HG03108 (cell line): ENCODE measurements around the gene ZNF804A.
"Not testable (repeated sequence)": the region's sequence is repeated elsewhere in the genome, so short reads cannot be mapped to it uniquely, and the experiment has no call there.

Experiments
- ATAC-seq: cut with Tn5 transposase; IDR thresholded peaks from one replicate; pipeline ENCODE4 v1.9.1; 2021; ENCODE audit warnings: moderate library complexity; ENCODE audit not compliant: unreplicated experiment

The ZNF804A gene

DNA sequence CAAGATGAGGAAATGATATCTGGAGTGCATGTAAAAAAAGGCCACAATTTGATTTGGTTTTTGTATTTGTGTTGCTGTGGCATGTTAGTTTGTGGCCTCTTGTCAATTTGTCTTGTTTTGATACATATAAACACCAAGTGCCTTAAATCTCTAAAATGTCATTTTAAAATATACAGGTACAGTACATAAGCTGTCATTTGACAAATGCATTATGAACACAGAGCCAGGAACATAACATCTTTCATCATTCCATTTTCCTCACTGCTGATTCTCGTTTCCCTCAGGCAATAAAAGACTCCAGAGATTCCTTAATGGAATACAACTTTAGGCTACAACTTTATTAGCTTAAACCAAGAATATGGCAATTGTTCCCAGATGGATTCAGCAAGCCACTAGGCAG lies 217.5 kb downstream of the ZNF804A start:
- ATAC-seq: no peak

DNA sequence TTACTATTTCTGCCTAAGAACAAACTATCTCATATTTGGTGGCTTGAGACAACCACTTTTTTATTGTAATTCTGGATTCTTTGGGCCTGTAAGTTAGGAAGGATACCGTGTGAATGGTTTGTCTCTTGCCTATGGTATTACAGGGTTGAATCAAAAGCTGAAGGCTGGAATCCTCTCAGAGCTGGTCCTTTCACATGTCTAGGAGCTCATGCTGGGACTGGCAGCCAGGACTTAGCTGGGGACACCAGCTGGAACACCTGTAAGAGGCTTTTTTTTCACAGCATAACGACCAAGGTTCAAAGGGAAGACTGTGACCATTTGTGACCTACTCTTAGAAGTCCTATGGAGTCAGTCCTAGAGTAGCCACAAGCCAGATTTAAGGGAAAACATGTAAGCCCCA lies 226.3 kb downstream of the ZNF804A start:
- no peak for ATAC-seq

DNA sequence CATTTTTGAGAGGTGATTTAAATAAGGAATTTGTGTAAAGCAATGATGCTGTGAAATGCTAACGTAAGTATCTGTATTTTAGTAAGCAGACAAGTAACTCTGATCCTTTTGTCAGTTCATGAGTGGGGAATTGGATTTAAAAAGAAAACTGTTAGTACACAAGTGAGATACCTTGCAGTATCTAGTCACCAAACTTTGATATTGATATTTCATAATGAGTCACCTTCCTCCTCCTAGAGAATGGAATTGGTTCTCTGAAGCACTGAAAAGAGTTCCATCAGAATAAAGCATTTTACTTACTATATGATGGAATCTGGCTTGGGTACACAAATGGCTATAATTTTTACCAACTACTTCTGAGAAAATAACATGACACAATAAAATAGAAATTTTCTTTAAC lies 232.2 kb downstream of the ZNF804A start:
- no peak for ATAC-seq

DNA sequence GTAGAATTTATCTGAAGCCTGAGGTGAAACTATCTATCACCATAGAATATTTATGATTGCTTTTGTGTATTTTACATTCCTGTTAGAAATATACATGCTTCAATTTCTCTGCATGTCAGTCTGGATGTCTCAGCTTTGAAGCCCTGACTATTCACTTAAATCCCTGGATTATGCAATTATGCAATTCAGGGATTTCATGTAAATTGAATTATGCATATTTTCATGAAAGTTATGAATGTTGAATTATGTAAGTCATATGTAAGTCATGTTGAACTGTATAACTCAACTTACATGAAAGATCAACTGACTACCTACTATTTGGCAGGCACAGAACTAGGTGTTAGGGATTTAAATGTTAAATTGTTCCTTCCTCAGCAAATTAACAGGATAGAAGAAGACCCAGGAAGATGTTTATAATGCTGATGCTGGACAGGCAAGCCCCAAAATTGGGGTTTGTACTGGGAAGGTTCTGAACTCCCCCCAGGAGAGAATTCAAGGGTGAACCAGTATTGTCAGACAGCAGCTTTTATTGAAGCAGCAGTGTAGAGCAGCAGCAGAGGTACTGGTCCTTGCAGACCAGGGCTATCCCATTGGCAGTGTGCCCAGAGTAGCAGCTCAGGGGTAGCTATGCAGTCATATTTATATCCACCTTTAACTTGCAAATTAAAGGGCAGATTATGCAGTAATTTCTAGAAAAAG lies 236.5 kb downstream of the ZNF804A start:
- no peak for ATAC-seq

DNA sequence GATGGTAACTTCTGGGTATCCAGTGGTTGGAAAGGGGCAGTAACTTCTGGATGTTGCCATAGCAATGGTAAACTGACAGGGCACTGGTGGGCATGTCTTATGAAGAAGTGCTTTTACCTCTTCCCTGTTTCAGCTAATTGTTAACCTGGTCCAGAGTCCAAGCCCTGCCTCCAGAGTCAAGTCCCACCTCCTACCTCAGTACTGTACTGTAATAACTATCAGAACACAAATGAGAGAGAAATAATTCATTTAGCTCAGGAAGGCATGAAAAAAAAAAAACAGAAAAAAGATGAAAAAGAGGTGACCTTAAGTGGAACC lies 237.0 kb downstream of the ZNF804A start:
- no peak for ATAC-seq

DNA sequence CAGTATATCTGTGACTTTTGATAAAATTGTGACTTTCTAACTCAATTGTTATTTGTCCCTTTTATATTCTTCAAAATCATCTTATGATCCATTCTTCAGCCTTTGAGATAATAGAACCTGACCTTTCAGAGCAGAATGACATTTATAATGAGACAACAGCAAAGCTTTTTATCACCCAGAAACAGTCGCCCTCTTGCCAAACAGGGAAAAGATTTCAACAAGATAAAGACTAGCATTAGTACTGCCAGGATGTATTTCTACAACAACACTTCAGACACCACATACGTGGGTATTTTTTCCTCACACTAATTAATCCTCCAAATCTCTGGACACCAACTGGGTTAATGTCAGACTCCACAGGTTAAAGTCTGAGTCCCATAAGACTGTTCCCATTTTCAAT lies 249.0 kb downstream of the ZNF804A start:
- no peak for ATAC-seq

DNA sequence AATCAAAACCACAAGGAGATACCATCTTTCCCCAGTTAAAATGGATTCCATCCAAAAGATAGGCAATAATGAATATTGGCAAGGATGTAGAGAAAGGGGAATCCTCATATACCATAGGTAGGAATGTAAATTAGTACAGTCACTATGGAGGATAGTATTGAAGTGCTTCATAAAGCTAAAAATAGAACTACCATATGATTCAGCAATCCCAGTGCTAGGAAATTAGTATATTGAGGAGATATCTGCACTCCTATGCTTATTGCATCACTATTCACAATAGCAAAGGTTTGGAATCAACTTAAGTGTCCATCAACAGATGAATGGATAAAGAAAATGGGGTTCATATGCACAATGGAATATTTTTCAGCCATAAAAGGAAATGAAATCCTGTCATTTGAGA lies 251.2 kb downstream of the ZNF804A start:
- no peak for ATAC-seq

DNA sequence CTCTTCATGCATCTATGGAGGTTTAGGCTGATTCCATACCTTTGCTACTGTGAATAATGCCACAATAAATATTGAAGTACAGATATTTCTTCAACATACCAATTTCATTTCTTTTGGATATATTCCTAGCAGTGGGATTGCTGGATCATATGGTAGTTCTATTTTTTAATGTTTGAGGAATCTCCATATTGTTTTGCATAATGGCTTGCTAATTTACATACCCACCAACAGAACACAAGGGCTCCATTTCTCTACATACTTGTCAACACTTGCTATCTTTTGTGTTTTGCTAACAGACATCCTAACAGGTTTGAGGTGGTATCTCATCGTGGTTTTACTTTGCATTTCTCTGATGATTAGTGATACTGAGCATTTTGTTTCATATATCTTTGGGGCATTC lies 253.2 kb downstream of the ZNF804A start:
- ATAC-seq: no peak

DNA sequence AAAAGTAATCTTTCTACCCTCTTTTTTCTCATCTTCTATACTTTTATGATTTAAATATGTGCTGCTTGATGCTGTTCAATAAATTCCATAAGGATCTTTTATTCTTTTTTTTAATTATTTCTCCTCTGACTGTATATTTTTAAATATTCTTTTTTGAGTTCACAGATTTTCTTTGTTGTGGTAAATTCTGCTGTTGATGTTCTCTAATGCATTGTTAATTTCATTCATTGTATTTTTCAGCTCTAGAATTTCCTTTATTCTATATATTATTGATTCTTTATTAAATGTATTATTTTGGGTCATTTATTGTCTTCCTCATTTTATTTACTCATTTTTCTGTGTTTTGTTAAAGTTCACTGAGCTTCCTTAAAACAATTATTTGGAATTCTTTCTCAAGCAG lies 260.9 kb downstream of the ZNF804A start:
- no peak for ATAC-seq

DNA sequence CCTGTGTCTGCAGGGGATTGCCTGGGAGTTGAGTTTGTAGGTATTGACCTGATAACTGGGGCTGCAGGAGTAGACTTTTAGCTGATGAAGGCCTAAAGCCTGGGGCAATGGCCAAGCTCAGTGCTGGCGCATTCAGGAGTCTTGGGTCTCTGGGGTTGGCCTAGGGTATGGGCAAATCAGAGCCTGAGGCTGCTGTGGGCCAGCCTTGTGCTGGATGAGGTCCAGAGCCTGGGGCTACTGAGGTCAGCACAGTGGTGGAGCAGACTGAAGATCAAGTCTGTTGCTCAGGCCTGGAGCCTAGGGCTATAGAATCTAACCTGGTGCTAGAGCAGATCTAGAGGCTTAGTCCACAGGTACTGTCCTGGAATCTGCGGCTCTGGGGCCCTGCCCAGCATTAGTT lies 262.4 kb downstream of the ZNF804A start:
- no peak for ATAC-seq

DNA sequence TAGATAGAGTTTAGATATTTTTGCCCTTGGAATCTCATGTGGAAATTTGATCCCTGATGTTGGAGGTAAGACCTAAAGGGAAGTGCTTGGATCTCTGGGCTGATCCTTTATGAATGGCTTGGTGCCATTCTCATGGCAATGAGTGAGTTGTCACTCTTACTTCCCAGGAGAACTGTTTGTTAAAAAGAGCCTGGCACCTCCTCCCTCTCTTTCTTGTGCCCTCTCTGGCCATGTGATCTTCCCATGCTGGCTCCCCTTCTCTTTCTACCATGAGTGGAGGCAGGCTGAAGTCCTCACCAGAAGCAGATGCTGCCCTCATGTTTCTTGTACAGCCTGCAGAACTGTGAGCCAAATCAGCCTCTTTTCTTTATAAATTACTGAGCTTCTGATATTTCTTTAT lies 276.9 kb downstream of the ZNF804A start:
- ATAC-seq: no peak

DNA sequence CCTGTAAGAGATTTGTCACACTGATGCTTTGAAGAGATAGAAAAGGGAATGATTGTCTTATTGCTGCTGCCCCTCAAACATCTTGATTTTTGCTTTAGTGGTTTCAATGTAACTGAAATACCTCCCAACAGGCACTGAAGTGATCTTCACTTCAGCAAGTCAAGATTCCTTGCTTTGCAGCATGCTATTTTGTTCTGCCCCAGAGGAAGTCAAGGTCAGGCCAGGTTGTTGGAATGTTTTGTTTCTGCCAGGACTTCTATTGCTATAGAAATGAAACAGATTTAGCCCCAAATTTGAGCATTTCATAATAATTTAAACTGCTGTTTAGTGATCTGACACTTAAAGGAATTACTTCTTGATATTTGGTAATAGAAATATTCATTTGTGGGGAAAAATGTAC lies 277.6 kb downstream of the ZNF804A start:
- no peak for ATAC-seq

DNA sequence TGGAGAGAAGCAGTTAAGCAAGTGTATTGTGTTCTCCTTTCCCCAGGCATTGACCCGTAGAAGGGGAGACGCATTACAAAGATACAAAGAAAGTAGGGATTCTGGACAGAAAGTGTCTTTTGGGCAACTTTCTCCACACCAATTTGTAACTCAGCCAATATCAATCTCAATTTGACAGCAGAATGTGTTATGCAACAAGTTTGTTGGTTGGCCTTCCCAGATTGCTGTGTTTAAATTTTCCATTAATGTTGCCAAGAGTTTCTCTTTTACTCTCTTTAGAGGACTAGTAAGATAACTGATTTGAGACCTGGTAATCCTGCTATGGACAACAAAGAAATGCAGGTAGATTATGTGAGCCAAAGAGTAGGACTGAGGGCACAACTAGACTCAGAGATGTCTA lies 279.6 kb downstream of the ZNF804A start:
- ATAC-seq: no peak

DNA sequence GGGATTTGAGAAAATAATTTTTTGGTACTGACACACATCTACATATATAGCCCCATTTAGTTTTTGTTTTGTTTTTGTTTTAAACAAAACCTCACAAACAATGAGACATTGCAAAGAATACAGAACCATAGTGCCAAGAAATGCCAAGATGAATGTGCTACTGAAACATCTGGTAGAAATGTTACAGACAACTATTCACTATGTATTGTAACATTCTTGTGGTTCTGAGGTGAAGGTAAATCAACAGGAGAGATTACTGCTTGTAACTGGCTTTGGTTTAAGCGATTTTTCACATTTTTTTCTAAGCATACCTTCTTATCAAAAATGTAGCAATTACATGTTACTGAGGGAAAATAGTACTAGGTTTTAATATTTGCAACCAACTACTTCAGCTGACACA lies 281.3 kb downstream of the ZNF804A start:
- no peak for ATAC-seq

DNA sequence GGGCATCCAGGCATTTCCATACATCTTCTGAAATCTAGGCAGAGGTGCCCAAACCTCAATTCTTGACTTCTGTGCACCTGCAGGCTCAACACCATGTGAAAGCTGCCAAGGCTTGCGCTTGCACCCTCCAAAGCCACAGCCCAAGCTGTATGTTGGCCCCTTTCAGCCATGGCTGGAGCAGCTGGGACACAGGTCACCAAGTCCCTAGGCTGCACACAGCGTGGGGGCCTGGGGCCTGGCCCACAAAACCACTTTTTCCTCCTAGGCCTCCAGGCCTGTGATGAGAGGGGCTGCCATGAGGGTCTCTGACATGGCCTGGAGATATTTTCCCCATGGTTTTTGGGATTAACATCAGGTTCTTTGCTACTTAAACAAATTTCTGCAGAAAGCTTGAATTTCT lies 288.3 kb downstream of the ZNF804A start:
- not testable (repeated sequence) for ATAC-seq

DNA sequence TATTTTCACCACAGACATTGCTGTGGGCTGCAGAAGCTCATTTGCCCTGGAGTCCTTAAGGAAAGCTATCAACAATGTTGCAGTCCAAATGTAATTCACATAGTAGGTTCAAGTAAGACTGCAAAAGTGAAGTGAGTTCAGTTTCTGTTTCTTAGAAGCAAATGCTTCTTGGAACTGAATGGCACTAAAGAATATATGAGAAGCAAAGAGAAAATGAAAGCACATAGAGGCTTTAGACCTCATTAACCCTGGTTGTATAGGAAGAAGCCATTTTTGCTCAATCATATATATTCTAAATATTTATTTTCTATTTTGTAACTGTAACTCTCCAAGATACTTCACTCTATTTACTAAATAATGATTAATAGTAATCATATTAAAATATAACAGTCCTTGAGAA lies 292.0 kb downstream of the ZNF804A start:
- ATAC-seq: no peak

DNA sequence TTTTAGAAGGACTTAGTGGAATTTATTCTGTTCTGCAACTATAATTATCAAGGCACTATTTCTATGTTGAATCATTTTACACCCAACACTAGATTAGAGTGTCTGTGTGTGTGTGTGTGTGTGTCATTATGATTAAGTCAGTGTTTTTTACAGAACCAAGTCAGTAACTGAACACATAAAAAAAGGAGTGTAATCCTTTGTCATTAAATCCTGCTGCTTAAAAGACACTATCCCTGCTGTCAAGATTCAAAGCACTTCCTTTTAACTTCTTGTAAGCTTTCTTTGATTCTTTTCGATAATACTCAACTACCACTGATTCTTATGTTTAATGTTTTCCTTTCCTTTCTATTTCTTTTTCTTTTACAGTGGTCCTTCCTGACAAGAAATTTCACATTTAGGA lies 306.7 kb downstream of the ZNF804A start:
- ATAC-seq: no peak

DNA sequence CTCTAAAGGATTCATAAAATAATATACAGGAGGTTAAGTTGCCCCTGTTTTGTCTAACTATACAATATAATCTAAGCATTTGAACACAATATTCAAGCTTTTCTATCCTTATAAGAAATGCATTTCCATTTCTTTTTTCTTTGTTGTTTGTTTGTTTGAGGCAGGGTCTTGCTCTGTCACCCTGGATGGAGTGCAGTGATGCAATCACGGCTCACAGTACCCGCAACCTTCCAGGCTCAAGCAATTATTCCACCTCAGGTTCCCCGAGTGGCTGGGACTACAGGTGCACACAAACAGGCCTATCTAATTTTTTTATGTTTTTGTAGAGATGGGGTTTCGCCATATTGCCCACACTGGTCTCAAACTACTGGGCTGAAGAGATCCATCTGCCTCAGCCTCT lies 307.8 kb downstream of the ZNF804A start:
- no peak for ATAC-seq

DNA sequence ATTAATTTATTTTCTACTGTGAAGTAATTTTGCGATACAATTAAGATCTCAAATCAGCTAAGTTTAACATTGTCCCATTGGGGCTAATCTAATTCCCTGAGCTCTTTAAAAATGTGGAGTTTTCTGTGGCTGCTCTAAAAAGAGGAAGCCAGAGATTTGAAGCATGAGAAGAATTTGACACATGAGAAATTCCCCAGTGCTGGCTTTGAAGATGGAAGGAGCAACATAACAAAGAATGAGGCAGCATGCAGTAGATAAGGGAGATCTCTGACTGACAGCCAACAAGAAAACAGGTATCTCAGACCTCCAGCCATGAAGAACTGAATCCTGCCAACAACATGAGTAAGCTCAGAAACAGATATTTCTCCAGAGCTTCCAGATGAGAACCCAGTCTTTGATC lies 308.4 kb downstream of the ZNF804A start:
- ATAC-seq: no peak

DNA sequence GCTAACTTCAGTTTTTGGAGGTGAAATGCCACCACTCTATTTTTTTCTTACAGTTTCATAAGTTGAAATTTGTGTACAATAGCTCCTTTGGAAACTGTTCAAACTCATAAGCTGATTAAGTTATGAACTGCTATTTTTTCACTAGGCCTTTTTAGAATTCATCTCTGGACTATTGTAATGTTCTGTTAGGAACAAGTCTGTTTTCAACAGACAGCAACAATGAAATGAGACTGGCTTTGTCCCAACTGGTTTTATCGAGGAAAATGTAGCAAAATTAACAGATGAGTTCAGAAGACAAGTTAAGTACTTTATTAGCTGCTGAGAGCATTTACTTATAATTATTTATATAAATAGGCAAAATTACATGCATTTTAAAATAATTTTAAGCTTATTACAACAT lies 310.6 kb downstream of the ZNF804A start:
- no peak for ATAC-seq

DNA sequence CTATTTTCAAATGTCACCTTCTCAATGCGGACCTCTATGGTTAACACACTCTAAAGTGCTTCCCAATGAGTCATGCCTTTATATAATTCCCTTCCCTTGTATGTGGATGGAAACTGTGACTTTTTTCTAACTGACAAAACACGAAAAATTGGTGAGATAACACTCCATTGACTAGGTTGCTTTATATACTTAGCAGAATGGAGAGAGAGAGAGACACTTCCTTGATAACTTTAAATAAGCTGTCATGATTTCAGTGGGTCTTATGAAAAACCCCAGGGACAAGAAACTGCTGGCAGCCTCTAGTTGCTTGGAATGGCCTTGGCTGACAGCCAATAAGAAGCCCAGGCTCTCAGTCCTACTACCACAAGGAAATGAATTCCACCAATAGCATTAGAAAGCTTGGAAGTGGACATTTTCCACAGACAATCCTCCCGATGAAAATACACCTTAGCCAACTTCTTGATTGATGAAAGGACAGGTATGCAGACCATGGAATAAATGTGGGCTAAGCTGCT lies 322.2 kb downstream of the ZNF804A start:
- no peak for ATAC-seq

DNA sequence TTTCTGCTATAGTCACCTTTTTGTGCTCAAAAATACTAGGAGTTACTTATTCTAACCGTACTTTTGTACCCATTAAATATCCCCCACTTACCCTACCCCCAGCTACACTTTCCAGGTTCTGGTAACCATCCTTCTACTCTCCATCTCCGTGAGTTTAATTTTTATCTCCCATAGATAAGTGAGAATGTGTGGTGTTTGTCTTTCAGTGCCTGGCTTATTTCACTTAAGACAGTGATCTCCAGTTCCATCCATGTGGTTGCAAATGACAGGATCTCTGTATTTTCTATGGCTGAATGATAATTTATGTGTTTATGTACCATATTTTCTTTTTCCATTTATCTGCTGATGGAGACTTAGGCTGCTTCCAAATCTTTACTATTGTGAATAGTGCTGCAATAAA lies 323.3 kb downstream of the ZNF804A start:
- no peak for ATAC-seq

DNA sequence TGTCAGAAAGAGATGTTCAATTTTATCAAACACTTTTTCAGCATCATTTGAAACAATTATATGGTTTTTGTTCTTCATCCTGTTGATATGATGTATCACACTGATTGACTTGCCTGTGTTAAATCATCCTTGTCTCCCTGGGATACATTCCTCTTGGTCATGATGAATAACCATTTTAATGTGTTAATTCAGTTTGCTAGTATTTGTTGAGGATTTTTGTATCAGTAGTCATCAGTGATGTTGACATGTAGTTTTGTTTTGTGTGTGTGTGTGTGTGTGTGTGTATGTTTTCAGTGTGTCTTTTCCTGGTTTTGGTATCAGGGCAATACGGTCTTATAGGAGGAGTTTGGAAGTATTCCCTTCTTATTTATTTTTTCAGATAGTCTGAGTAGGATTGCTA lies 325.4 kb downstream of the ZNF804A start:
- ATAC-seq: no peak
